ENCODE results near the gene IL1RAPL2. TPM values are rescaled to one million over a fixed set of nuclear protein-coding genes. Genes with fewer than 3 reads are reported as not detected.

IL1RAPL2 gene
- total and polyA plus RNA-seq, 10 of the 15 experiments (the other 5 are each of a cell fraction or from before 2014, with no cell fraction given), result 0.19 TPM; not detected in 9

- TF ChIP-seq, protein P1, sequence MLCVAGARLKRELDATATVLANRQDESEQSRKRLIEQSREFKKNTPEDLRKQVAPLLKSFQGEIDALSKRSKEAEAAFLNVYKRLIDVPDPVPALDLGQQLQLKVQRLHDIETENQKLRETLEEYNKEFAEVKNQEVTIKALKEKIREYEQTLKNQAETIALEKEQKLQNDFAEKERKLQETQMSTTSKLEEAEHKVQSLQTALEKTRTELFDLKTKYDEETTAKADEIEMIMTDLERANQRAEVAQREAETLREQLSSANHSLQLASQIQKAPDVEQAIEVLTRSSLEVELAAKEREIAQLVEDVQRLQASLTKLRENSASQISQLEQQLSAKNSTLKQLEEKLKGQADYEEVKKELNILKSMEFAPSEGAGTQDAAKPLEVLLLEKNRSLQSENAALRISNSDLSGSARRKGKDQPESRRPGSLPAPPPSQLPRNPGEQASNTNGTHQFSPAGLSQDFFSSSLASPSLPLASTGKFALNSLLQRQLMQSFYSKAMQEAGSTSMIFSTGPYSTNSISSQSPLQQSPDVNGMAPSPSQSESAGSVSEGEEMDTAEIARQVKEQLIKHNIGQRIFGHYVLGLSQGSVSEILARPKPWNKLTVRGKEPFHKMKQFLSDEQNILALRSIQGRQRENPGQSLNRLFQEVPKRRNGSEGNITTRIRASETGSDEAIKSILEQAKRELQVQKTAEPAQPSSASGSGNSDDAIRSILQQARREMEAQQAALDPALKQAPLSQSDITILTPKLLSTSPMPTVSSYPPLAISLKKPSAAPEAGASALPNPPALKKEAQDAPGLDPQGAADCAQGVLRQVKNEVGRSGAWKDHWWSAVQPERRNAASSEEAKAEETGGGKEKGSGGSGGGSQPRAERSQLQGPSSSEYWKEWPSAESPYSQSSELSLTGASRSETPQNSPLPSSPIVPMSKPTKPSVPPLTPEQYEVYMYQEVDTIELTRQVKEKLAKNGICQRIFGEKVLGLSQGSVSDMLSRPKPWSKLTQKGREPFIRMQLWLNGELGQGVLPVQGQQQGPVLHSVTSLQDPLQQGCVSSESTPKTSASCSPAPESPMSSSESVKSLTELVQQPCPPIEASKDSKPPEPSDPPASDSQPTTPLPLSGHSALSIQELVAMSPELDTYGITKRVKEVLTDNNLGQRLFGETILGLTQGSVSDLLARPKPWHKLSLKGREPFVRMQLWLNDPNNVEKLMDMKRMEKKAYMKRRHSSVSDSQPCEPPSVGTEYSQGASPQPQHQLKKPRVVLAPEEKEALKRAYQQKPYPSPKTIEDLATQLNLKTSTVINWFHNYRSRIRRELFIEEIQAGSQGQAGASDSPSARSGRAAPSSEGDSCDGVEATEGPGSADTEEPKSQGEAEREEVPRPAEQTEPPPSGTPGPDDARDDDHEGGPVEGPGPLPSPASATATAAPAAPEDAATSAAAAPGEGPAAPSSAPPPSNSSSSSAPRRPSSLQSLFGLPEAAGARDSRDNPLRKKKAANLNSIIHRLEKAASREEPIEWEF (IDR thresholded peaks at IDR 0.05; ENCODE audit: insufficient replicate concordance, low read depth, low read length), result no peak
Observed at GRCh38 chrX:105645667-105646357, 1079.8 kb downstream of the IL1RAPL2 start (continued).

GRCh38 chrX:105646592-105647372, 1080.8 kb downstream of the IL1RAPL2 start:
- ChIA-PET SMC1A (ENCODE audit: uncharacterized antibody, unreplicated experiment) (no interaction called here), RAD21 (ENCODE audit: unreplicated experiment) (no interaction called here), CTCF (no interaction called here), POLR2A (no interaction called here)
- intact Hi-C loops (cut with micrococcal nuclease; ENCODE audit: unreplicated experiment), result no loop called here
- Histone ChIP-seq H3K4me2 (ENCODE audit: control insufficient read depth, insufficient read depth) (no peak overlapping the region), H3K4me3 (no peak overlapping the region), H3K9ac (ENCODE audit: control insufficient read depth, insufficient read depth, low read length) (no peak overlapping the region), H3K9me3 (replicated peaks; ENCODE audit: control insufficient read depth, insufficient read depth, low read length) (no peaks in the 10 kb centered on the region), H3K4me1 (ENCODE audit: control insufficient read depth, insufficient read depth, low read length) (no peaks in the 10 kb centered on the region), H3K27me3 (replicated peaks in 1 of 2; ENCODE audit: control insufficient read depth in 2 of 2, insufficient read depth in 2 of 2, low read length in 1 of 2) (no peaks in the 10 kb centered on the region), H3K27ac (ENCODE audit: control insufficient read depth, insufficient read depth) (no peak overlapping the region), H2AFZ (ENCODE audit: control insufficient read depth, low read depth, low read length) (no peak overlapping the region), H3K79me2 (ENCODE audit: control insufficient read depth, insufficient read depth, low read length) (no peaks in the 10 kb centered on the region), H3K36me3 (ENCODE audit: control insufficient read depth in 2 of 2, insufficient read depth in 2 of 2, low read length in 1 of 2) (no peaks in the 10 kb centered on the region), H4K20me1 (ENCODE audit: control insufficient read depth, insufficient read depth) (no peaks in the 10 kb centered on the region)
- in situ Hi-C loops (cut with MboI), result no loop called here
- FAIRE-seq (no peak), DNase-seq (ENCODE audit: low read depth, low spot score) (no peak), ATAC-seq (no peak)
- WGBS (ENCODE audit: insufficient coverage, insufficient replicate concordance, low lambda C conversion rate, missing lambda C conversion rate), result 50% methylated on average over 17 of the region's 17 CpGs
- BruUV-seq (replicated peaks), result no TSS peak
- TF ChIP-seq, protein P2, sequence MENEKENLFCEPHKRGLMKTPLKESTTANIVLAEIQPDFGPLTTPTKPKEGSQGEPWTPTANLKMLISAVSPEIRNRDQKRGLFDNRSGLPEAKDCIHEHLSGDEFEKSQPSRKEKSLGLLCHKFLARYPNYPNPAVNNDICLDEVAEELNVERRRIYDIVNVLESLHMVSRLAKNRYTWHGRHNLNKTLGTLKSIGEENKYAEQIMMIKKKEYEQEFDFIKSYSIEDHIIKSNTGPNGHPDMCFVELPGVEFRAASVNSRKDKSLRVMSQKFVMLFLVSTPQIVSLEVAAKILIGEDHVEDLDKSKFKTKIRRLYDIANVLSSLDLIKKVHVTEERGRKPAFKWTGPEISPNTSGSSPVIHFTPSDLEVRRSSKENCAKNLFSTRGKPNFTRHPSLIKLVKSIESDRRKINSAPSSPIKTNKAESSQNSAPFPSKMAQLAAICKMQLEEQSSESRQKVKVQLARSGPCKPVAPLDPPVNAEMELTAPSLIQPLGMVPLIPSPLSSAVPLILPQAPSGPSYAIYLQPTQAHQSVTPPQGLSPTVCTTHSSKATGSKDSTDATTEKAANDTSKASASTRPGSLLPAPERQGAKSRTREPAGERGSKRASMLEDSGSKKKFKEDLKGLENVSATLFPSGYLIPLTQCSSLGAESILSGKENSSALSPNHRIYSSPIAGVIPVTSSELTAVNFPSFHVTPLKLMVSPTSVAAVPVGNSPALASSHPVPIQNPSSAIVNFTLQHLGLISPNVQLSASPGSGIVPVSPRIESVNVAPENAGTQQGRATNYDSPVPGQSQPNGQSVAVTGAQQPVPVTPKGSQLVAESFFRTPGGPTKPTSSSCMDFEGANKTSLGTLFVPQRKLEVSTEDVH (IDR thresholded peaks at IDR 0.05; ENCODE audit: low read depth, partially characterized antibody), result no peak
- TF ChIP-seq LARP7 (IDR thresholded peaks at IDR 0.05) (no peak), CHD1 (IDR thresholded peaks at IDR 0.05; ENCODE audit: low read depth, low read length) (no peak), ATF2 (IDR thresholded peaks at IDR 0.05; ENCODE audit: low read length) (no peak), ATF3 (IDR thresholded peaks at IDR 0.05; ENCODE audit: borderline replicate concordance, extremely low read depth, low read depth, low read length) (no peak), ELK1 (IDR thresholded peaks at IDR 0.05; ENCODE audit: low read depth, low read length) (no peak), ETV6 (conservative IDR thresholded peaks at IDR 0.05 in 1 of 2, IDR thresholded peaks at IDR 0.05 in 1 of 2; ENCODE audit: borderline replicate concordance in 1 of 2, low read depth in 1 of 2) (no peak)
